ENCODE results near the gene ZNF215. TPM values are rescaled to one million over a fixed set of nuclear protein-coding genes. Genes with fewer than 3 reads are reported as not detected.

Gene ZNF215
- polyA plus RNA-seq, 1 donor from 2014 or later, result 2.5 TPM

DNA sequence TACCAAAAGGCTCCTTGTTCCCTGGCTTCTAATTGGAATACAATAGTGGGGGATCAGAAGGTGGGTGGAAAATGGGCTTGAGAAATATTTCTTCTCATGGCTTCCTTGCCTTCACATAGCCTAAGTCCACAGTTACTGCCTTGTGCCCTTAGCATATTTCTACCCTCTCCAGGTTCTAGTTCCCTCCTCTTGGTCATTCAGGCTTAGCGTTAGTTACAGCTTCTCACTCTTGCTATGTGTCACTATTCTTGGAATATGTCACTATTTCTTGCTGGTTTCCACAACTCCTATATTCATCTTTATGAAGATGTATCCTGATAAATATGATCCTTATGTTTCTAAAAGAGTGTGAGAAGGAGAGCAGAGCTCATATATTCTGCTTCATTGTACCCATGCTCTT is 36.4 kb upstream of the ZNF215 start:
- Histone ChIP-seq H3K4me3 (ENCODE audit: low read length) (no peak overlapping the region), H3K9me3 (ENCODE audit: low read length) (no peaks in the 10 kb centered on the region), H4K20me1 (ENCODE audit: insufficient read depth) (no peaks in the 10 kb centered on the region), H3K27ac (ENCODE audit: low read length) (no peak overlapping the region), H3F3A (ENCODE audit: insufficient read depth, low read length, poor library complexity, severe bottlenecking) (no peaks in the 10 kb centered on the region), H3K9ac (ENCODE audit: low read length) (no peak overlapping the region), H3K4me2 (ENCODE audit: low read length) (no peak overlapping the region), H3K9me2 (ENCODE audit: insufficient read depth, low read length) (no peaks in the 10 kb centered on the region), H3K27me3 (ENCODE audit: insufficient read depth, low read depth, low read length) (no peaks in the 10 kb centered on the region), H3K79me2 (replicated peaks; ENCODE audit: insufficient read depth, low read length) (no peaks in the 10 kb centered on the region), H2AFZ (ENCODE audit: low read depth, low read length) (no peak overlapping the region), H3K36me3 (ENCODE audit: insufficient read depth, low read length) (no peaks in the 10 kb centered on the region)
- TF ChIP-seq EP300 (conservative IDR thresholded peaks at IDR 0.05; ENCODE audit: poor library complexity, severe bottlenecking), result no peak
- TF ChIP-seq, protein P1, sequence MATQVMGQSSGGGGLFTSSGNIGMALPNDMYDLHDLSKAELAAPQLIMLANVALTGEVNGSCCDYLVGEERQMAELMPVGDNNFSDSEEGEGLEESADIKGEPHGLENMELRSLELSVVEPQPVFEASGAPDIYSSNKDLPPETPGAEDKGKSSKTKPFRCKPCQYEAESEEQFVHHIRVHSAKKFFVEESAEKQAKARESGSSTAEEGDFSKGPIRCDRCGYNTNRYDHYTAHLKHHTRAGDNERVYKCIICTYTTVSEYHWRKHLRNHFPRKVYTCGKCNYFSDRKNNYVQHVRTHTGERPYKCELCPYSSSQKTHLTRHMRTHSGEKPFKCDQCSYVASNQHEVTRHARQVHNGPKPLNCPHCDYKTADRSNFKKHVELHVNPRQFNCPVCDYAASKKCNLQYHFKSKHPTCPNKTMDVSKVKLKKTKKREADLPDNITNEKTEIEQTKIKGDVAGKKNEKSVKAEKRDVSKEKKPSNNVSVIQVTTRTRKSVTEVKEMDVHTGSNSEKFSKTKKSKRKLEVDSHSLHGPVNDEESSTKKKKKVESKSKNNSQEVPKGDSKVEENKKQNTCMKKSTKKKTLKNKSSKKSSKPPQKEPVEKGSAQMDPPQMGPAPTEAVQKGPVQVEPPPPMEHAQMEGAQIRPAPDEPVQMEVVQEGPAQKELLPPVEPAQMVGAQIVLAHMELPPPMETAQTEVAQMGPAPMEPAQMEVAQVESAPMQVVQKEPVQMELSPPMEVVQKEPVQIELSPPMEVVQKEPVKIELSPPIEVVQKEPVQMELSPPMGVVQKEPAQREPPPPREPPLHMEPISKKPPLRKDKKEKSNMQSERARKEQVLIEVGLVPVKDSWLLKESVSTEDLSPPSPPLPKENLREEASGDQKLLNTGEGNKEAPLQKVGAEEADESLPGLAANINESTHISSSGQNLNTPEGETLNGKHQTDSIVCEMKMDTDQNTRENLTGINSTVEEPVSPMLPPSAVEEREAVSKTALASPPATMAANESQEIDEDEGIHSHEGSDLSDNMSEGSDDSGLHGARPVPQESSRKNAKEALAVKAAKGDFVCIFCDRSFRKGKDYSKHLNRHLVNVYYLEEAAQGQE (IDR thresholded peaks at IDR 0.05; ENCODE audit: borderline replicate concordance), result no peak
- TF ChIP-seq MXI1 (conservative IDR thresholded peaks at IDR 0.05; ENCODE audit: poor library complexity, severe bottlenecking), result no peak
- TF ChIP-seq POLR2AphosphoS5 (IDR thresholded peaks at IDR 0.05), result no peak
- TF ChIP-seq RAD21 (conservative IDR thresholded peaks at IDR 0.05), result no peak
- no peak for TF ChIP-seq EZH2 (IDR thresholded peaks at IDR 0.05; ENCODE audit: borderline replicate concordance, insufficient read depth, low read length, poor library complexity, severe bottlenecking)
- TF ChIP-seq TAF1 (IDR thresholded peaks at IDR 0.05; ENCODE audit: low read depth), result no peak
- no peak for TF ChIP-seq SMC3 (conservative IDR thresholded peaks at IDR 0.05; ENCODE audit: poor library complexity)
- TF ChIP-seq, protein P2, sequence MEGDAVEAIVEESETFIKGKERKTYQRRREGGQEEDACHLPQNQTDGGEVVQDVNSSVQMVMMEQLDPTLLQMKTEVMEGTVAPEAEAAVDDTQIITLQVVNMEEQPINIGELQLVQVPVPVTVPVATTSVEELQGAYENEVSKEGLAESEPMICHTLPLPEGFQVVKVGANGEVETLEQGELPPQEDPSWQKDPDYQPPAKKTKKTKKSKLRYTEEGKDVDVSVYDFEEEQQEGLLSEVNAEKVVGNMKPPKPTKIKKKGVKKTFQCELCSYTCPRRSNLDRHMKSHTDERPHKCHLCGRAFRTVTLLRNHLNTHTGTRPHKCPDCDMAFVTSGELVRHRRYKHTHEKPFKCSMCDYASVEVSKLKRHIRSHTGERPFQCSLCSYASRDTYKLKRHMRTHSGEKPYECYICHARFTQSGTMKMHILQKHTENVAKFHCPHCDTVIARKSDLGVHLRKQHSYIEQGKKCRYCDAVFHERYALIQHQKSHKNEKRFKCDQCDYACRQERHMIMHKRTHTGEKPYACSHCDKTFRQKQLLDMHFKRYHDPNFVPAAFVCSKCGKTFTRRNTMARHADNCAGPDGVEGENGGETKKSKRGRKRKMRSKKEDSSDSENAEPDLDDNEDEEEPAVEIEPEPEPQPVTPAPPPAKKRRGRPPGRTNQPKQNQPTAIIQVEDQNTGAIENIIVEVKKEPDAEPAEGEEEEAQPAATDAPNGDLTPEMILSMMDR (IDR thresholded peaks at IDR 0.05; ENCODE audit: poor library complexity, severe bottlenecking), result no peak

DNA sequence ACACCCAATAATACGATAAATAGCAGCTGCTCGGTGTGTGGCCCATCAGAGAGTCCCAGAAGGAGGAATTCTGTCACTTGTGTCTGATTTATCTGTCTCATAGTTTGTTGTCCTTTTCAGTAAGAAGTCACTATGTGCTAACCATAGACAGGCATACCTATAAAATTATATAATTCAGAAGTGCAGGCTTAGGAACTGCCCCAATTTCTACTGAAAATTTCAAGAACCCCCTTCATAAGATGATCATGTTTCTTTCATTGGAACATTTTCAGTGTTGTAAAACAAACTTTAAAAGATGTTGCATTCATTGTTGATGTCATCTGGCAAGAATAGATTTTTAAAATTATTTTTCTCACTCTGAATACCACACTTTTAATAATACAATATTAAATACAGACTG is 33.8 kb upstream of the ZNF215 start, which contains the start of gene OR2D2:
TSS of gene OR2D2 (minus strand) at position 101 of the 400 bp plus-strand sequence. CDS start at position 101, 0 bp downstream.
- no peak within 1 kb of the TSS for H3K9ac ChIP-seq (ENCODE audit: low read length)
- H3K9me3 ChIP-seq (ENCODE audit: low read length), result no peaks in the 10 kb centered on the region
- H3K4me2 ChIP-seq (ENCODE audit: low read length), result no peak within 1 kb of the TSS
- no peaks in the 10 kb centered on the region for H3K9me2 ChIP-seq (ENCODE audit: insufficient read depth, low read length)
- no peaks in the 10 kb centered on the region for H4K20me1 ChIP-seq (ENCODE audit: insufficient read depth)
- no peak within 1 kb of the TSS for H2AFZ ChIP-seq (ENCODE audit: low read depth, low read length)
- H3K4me3 ChIP-seq (ENCODE audit: low read length), result no peak within 1 kb of the TSS
- TF ChIP-seq RAD21 (conservative IDR thresholded peaks at IDR 0.05) (no peak), MXI1 (conservative IDR thresholded peaks at IDR 0.05; ENCODE audit: poor library complexity, severe bottlenecking) (no peak), EP300 (conservative IDR thresholded peaks at IDR 0.05; ENCODE audit: poor library complexity, severe bottlenecking) (no peak)
- TF ChIP-seq, protein P1 (IDR thresholded peaks at IDR 0.05; ENCODE audit: borderline replicate concordance), result no peak
- TF ChIP-seq, protein P2 (IDR thresholded peaks at IDR 0.05; ENCODE audit: poor library complexity, severe bottlenecking), result no peak
- H3F3A ChIP-seq (ENCODE audit: insufficient read depth, low read length, poor library complexity, severe bottlenecking), result no peaks in the 10 kb centered on the region
- no peaks in the 10 kb centered on the region for H3K27me3 ChIP-seq (ENCODE audit: insufficient read depth, low read depth, low read length)
- no peak within 1 kb of the TSS for H3K27ac ChIP-seq (ENCODE audit: low read length)
- no peaks in the 10 kb centered on the region for H3K79me2 ChIP-seq (replicated peaks; ENCODE audit: insufficient read depth, low read length)
- H3K36me3 ChIP-seq (ENCODE audit: insufficient read depth, low read length), result no peaks in the 10 kb centered on the region
